Neural cell (in vitro differentiated cells): ENCODE measurements around the gene ECT2L. TPM values are rescaled to one million over a fixed set of nuclear protein-coding genes. Genes with fewer than 3 reads are reported as not detected.

Source experiments
- H2AFZ ChIP-seq: fragments of 200-600, 300-800 bp; sonication (generic), shearing (Covaris generic); 2 replicates; pipeline ENCODE4 v1.6.0; 2014; ENCODE audit warnings: low read depth, mild to moderate bottlenecking, antibody characterized with exemption, low read length, moderate library complexity
- H3F3A ChIP-seq: fragments of 200-600 bp; shearing (Covaris generic); 2 replicates; pipeline ENCODE4 v1.6.1; 2016; ENCODE audit warnings: mild to moderate bottlenecking, moderate library complexity, mixed read lengths, antibody characterized with exemption, low read length; ENCODE audit not compliant: insufficient read depth, poor library complexity, severe bottlenecking
- H3K27ac ChIP-seq: fragments of 200-600, 300-800 bp; sonication (generic), shearing (Covaris generic); 2 replicates; pipeline ENCODE4 v1.5.1; 2014; ENCODE audit warnings: mild to moderate bottlenecking, low read length, moderate library complexity
- H3K27me3 ChIP-seq: fragments of 300-800, 200-600 bp; sonication (generic), shearing (Covaris generic); 2 replicates; pipeline ENCODE4 v1.6.0; 2014; ENCODE audit warnings: mild to moderate bottlenecking, low read depth, low read length, moderate library complexity; ENCODE audit not compliant: insufficient read depth
- H3K36me3 ChIP-seq: fragments of 300-800, 200-600 bp; sonication (generic), shearing (Covaris generic); 2 replicates; pipeline ENCODE4 v1.5.1; 2014; ENCODE audit warnings: mild to moderate bottlenecking, antibody characterized with exemption, low read length, moderate library complexity; ENCODE audit not compliant: insufficient read depth
- H3K4me2 ChIP-seq: fragments of 300-800, 200-600 bp; sonication (generic), shearing (Covaris generic); 2 replicates; pipeline ENCODE4 v1.6.0; 2014; ENCODE audit warnings: mild to moderate bottlenecking, low read length
- H3K4me3 ChIP-seq: fragments of 300-800, 200-600 bp; sonication (generic), shearing (Covaris generic); 2 replicates; pipeline ENCODE4 v1.5.1; 2014; ENCODE audit warnings: mild to moderate bottlenecking, low read length, moderate library complexity
- H3K79me2 ChIP-seq: fragments of 200-600 bp; shearing (Covaris generic); replicated peaks from 2 replicates; pipeline ENCODE4 v1.6.0; 2014; ENCODE audit warnings: mild to moderate bottlenecking, low read length, moderate library complexity; ENCODE audit not compliant: insufficient read depth
- H3K9ac ChIP-seq: fragments of 300-800, 200-600 bp; sonication (generic), shearing (Covaris generic); 2 replicates; pipeline ENCODE4 v1.6.1; 2016; ENCODE audit warnings: mild to moderate bottlenecking, low read length, mixed read lengths
- H3K9me2 ChIP-seq: fragments of 200-600 bp; shearing (Covaris generic); 2 replicates; pipeline ENCODE4 v1.6.1; 2016; ENCODE audit warnings: mild to moderate bottlenecking, low read length, mixed read lengths; ENCODE audit not compliant: insufficient read depth
- H3K9me3 ChIP-seq: fragments of 200-600, 300-800 bp; sonication (generic), shearing (Covaris generic); 2 replicates; pipeline ENCODE4 v1.6.1; 2016; ENCODE audit warnings: mild to moderate bottlenecking, mixed run types, low read length, moderate library complexity, mixed read lengths
- H4K20me1 ChIP-seq: fragments of 200-600 bp; shearing (Covaris generic); 2 replicates; pipeline ENCODE4 v1.6.1; 2016; ENCODE audit warnings: mild to moderate bottlenecking, mixed run types; ENCODE audit not compliant: insufficient read depth
- EP300 ChIP-seq: fragments of 450-650 bp; conservative IDR thresholded peaks from 2 replicates; pipeline ENCODE4 v1.6.1; 2014; ENCODE audit warnings: antibody characterized with exemption, mild to moderate bottlenecking, moderate library complexity; ENCODE audit not compliant: poor library complexity, severe bottlenecking
- EZH2 ChIP-seq: fragments of 200-600, 300-800 bp; shearing (Covaris generic), sonication (generic); IDR thresholded peaks from 2 replicates; pipeline ENCODE4 v1.6.1; 2014; ENCODE audit warnings: antibody characterized with exemption, low read length, borderline replicate concordance, mild to moderate bottlenecking; ENCODE audit not compliant: insufficient read depth, poor library complexity, severe bottlenecking
- MXI1 ChIP-seq: fragments of 450-650 bp; conservative IDR thresholded peaks from 2 replicates; pipeline ENCODE4 v1.6.1; 2014; ENCODE audit warnings: antibody characterized with exemption, mild to moderate bottlenecking; ENCODE audit not compliant: poor library complexity, severe bottlenecking
- POLR2AphosphoS5 ChIP-seq: IDR thresholded peaks from 2 replicates; pipeline ENCODE4 v1.6.1; 2012
- RAD21 ChIP-seq: fragments of 450-650 bp; conservative IDR thresholded peaks from 2 replicates; pipeline ENCODE4 v1.6.1; 2014; ENCODE audit warnings: antibody characterized with exemption, mild to moderate bottlenecking, moderate library complexity
- SMC3 ChIP-seq: fragments of 450-650 bp; conservative IDR thresholded peaks from 2 replicates; pipeline ENCODE4 v1.6.1; 2014; ENCODE audit warnings: antibody characterized with exemption, mild to moderate bottlenecking, moderate library complexity; ENCODE audit not compliant: poor library complexity
- TAF1 ChIP-seq: IDR thresholded peaks from 2 replicates; pipeline ENCODE4 v1.6.1; 2012; ENCODE audit warnings: low read depth
- polyA plus RNA-seq: library from polyadenylated mRNA; depleted of rRNA; stranded (reverse); fragments of >200 nt; gene quantifications from 2 replicates; pipeline ENCODE4 v1.2.3, GENCODE V29; 2014
- TF ChIP-seq, protein P1 (sequence below): fragments of 450-650 bp; IDR thresholded peaks from 2 replicates; pipeline ENCODE4 v1.5.1; 2014; ENCODE audit warnings: antibody characterized with exemption, mild to moderate bottlenecking, moderate library complexity; ENCODE audit not compliant: poor library complexity, severe bottlenecking
- TF ChIP-seq, protein P2 (sequence below): IDR thresholded peaks from 2 replicates; pipeline ENCODE4 v1.6.1; 2012; ENCODE audit warnings: borderline replicate concordance

ECT2L gene
- polyA plus RNA-seq, 1 donor from 2014 or later: not detected

DNA sequence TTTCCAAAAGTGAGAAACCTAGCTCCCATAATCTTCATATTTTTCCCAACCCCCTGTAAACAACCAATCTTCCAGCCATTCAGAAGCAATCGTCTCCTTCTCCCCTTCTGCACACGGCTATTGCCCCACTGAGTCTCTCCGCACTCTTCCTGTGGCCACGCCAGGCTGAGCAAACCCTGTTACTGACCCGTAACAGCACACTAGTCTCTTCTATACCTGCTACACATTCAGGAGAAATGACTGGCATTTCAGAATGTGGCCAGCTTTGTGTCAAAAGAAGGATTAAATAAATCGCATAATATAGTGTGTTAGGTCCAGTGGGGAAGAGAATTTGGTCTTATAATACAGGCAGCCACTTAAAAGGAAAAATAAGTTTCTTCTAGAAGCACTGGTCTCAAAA, 41.4 kb downstream of the ECT2L start:
- no peak overlapping the region for H3K9ac ChIP-seq
- H3F3A ChIP-seq: no peaks in the 10 kb centered on the region
- H3K9me2 ChIP-seq: no peaks in the 10 kb centered on the region
- H4K20me1 ChIP-seq: no peaks in the 10 kb centered on the region
- H3K79me2 ChIP-seq: no peaks in the 10 kb centered on the region
- H3K4me3 ChIP-seq: no peak overlapping the region
- no peak for TF ChIP-seq TAF1
- TF ChIP-seq, protein P1, sequence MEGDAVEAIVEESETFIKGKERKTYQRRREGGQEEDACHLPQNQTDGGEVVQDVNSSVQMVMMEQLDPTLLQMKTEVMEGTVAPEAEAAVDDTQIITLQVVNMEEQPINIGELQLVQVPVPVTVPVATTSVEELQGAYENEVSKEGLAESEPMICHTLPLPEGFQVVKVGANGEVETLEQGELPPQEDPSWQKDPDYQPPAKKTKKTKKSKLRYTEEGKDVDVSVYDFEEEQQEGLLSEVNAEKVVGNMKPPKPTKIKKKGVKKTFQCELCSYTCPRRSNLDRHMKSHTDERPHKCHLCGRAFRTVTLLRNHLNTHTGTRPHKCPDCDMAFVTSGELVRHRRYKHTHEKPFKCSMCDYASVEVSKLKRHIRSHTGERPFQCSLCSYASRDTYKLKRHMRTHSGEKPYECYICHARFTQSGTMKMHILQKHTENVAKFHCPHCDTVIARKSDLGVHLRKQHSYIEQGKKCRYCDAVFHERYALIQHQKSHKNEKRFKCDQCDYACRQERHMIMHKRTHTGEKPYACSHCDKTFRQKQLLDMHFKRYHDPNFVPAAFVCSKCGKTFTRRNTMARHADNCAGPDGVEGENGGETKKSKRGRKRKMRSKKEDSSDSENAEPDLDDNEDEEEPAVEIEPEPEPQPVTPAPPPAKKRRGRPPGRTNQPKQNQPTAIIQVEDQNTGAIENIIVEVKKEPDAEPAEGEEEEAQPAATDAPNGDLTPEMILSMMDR: no peak
- no peak for TF ChIP-seq SMC3
- TF ChIP-seq RAD21: no peak
- TF ChIP-seq MXI1: no peak
- no peak for TF ChIP-seq EP300
- no peak for TF ChIP-seq POLR2AphosphoS5
- no peaks in the 10 kb centered on the region for H3K36me3 ChIP-seq
- H3K9me3 ChIP-seq: no peaks in the 10 kb centered on the region
- H2AFZ ChIP-seq: no peak overlapping the region
- H3K27ac ChIP-seq: no peak overlapping the region
- no peak overlapping the region for H3K4me2 ChIP-seq
- no peaks in the 10 kb centered on the region for H3K27me3 ChIP-seq

- Histone ChIP-seq H2AFZ (no peak overlapping the region), H3K9me3 (no peaks in the 10 kb centered on the region), H3K9me2 (no peaks in the 10 kb centered on the region), H3K27me3 (no peaks in the 10 kb centered on the region), H3K27ac (no peak overlapping the region), H3K9ac (no peak overlapping the region), H3K79me2 (no peaks in the 10 kb centered on the region), H3K36me3 (no peaks in the 10 kb centered on the region), H4K20me1 (no peaks in the 10 kb centered on the region), H3K4me3 (no peak overlapping the region), H3K4me2 (no peak overlapping the region), H3F3A (no peaks in the 10 kb centered on the region)
- no peak for TF ChIP-seq EZH2
- no peak for TF ChIP-seq POLR2AphosphoS5
- TF ChIP-seq, protein P2, sequence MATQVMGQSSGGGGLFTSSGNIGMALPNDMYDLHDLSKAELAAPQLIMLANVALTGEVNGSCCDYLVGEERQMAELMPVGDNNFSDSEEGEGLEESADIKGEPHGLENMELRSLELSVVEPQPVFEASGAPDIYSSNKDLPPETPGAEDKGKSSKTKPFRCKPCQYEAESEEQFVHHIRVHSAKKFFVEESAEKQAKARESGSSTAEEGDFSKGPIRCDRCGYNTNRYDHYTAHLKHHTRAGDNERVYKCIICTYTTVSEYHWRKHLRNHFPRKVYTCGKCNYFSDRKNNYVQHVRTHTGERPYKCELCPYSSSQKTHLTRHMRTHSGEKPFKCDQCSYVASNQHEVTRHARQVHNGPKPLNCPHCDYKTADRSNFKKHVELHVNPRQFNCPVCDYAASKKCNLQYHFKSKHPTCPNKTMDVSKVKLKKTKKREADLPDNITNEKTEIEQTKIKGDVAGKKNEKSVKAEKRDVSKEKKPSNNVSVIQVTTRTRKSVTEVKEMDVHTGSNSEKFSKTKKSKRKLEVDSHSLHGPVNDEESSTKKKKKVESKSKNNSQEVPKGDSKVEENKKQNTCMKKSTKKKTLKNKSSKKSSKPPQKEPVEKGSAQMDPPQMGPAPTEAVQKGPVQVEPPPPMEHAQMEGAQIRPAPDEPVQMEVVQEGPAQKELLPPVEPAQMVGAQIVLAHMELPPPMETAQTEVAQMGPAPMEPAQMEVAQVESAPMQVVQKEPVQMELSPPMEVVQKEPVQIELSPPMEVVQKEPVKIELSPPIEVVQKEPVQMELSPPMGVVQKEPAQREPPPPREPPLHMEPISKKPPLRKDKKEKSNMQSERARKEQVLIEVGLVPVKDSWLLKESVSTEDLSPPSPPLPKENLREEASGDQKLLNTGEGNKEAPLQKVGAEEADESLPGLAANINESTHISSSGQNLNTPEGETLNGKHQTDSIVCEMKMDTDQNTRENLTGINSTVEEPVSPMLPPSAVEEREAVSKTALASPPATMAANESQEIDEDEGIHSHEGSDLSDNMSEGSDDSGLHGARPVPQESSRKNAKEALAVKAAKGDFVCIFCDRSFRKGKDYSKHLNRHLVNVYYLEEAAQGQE: no peak
Observed at GRCh38 chr6:138844192-138844591, 48.3 kb downstream of the ECT2L start.

DNA sequence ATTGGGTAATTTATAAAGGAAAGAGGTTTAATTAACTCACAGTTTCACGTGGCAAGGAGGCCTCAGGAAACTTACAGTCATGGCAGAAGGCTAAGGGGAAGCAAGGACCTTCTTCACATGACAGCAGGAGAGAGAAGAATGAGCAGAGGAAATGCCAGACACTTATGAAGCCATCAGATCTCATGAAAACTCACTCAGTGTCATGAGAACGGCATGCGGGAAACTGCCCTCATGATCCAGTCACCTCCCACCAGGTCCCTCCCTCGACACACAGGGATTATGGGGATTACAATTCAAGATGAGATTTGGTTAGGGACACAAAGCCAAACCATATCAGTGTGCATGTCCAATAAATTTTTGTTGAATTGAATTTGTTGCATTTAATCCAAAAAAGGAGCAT, 52.0 kb downstream of the ECT2L start:
- TF ChIP-seq RAD21: no peak
- H4K20me1 ChIP-seq: no peaks in the 10 kb centered on the region

More for the DNA sequence above, 52.0 kb downstream of the ECT2L start:
- no peaks in the 10 kb centered on the region for H3F3A ChIP-seq
- no peaks in the 10 kb centered on the region for H3K36me3 ChIP-seq
- no peaks in the 10 kb centered on the region for H3K79me2 ChIP-seq
- H2AFZ ChIP-seq: no peak overlapping the region
- H3K27ac ChIP-seq: no peak overlapping the region
- no peaks in the 10 kb centered on the region for H3K9me2 ChIP-seq
- no peaks in the 10 kb centered on the region for H3K27me3 ChIP-seq
- no peak overlapping the region for H3K9ac ChIP-seq
- H3K4me3 ChIP-seq: no peak overlapping the region
- no peaks in the 10 kb centered on the region for H3K9me3 ChIP-seq
- H3K4me2 ChIP-seq: no peak overlapping the region
